Tibial artery (tissue), 4 donors: Measurements from ENCODE around the gene RTP1.
"Not testable (repeated sequence)": the region's sequence is repeated elsewhere in the genome, so short reads cannot be mapped to it uniquely, and the experiment has no call there.

ENCODE experiments used
- DNase-seq, 2 donors: peaks; one replicate each; pipeline ENCODE4 v3.0.0-alpha.2; 2019
- H3K27ac ChIP-seq, 2 donors: fragments of 200-600 bp; sonication (generic) in 1 of 2; 1 replicate in 1 of 2; 2 replicates in 1 of 2; pipeline ENCODE4 v1.5.1; 2018 to 2019; ENCODE audit warnings: mild to moderate bottlenecking in 1 of 2
- H3K27me3 ChIP-seq, 2 donors: fragments of 200-600 bp; sonication (generic) in 1 of 2; one replicate each; pipeline versions ENCODE4 v1.5.1 to v1.6.0; 2016 to 2019
- H3K36me3 ChIP-seq, 3 donors: fragments of 200-600 bp; sonication (generic) in 2 of 3; one replicate each; pipeline ENCODE4 v1.5.1; 2016 to 2019; ENCODE audit warnings: mild to moderate bottlenecking in 2 of 3
- H3K4me1 ChIP-seq, 4 donors: fragments of 200-600 bp; sonication (generic) in 2 of 4; 1 replicate in 3 of 4; 2 replicates in 1 of 4; pipeline ENCODE4 v1.5.1; 2016 to 2019
- H3K4me3 ChIP-seq, 2 donors: fragments of 200-600 bp; sonication (generic) in 1 of 2; 1 replicate in 1 of 2; 2 replicates in 1 of 2; pipeline ENCODE4 v1.5.1; 2018 to 2019; ENCODE audit warnings: mild to moderate bottlenecking in 2 of 2
- H3K9me3 ChIP-seq, 3 donors: fragments of 200-600 bp; sonication (generic) in 1 of 3; one replicate each; pipeline ENCODE4 v1.5.1; 2016 to 2019
- intact Hi-C: fragments of 100-400 bp; cut with DNase I; formaldehyde crosslinking; loops from one replicate; pipeline ENCODE4 v1.15.0; 2023; ENCODE audit warnings: low total_unique reads
- TF ChIP-seq, protein P1 (sequence below), 2 experiments: fragments of 200-600 bp in 1 of 2; fragments of 450-650 bp in 1 of 2; IDR thresholded peaks; one replicate each; pipeline ENCODE4 v1.5.1; 2017 to 2019; ENCODE audit warnings: antibody characterized with exemption in 2 of 2, mild to moderate bottlenecking in 1 of 2, moderate library complexity in 1 of 2

Gene RTP1

DNA sequence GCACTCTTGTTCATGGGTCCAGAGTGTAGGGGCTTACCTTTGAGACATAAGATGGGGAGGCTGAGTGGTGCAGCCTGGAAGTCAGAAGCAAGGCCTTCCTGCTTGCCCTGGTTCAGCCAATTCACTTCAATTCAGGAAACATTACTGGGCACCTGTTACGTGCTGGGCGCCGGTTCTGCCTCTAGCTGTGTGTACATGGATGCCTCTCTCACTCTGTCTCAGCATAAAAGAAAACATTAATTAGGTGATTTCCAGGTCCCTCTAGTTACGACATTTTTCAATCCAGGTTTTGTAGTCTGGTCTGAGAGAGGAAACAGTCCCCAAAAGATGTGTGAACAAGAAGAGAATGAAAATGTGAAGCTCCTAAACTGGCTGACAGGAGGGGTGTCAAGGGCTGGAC, 1.2 kb downstream of the RTP1 start:
- H3K27ac ChIP-seq: no peak overlapping the region
- intact Hi-C loops: no loop called here
- H3K27me3 ChIP-seq: no peaks in the 10 kb centered on the region
- DNase-seq: no peak
- TF ChIP-seq, protein P1, sequence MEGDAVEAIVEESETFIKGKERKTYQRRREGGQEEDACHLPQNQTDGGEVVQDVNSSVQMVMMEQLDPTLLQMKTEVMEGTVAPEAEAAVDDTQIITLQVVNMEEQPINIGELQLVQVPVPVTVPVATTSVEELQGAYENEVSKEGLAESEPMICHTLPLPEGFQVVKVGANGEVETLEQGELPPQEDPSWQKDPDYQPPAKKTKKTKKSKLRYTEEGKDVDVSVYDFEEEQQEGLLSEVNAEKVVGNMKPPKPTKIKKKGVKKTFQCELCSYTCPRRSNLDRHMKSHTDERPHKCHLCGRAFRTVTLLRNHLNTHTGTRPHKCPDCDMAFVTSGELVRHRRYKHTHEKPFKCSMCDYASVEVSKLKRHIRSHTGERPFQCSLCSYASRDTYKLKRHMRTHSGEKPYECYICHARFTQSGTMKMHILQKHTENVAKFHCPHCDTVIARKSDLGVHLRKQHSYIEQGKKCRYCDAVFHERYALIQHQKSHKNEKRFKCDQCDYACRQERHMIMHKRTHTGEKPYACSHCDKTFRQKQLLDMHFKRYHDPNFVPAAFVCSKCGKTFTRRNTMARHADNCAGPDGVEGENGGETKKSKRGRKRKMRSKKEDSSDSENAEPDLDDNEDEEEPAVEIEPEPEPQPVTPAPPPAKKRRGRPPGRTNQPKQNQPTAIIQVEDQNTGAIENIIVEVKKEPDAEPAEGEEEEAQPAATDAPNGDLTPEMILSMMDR (IDR thresholded peaks at IDR 0.05): no peak
- no peaks in the 10 kb centered on the region for H3K36me3 ChIP-seq
- H3K4me1 ChIP-seq: peaks cover 0 to 15% (median 5%) of the 10 kb centered on the region in 4 donors
- H3K9me3 ChIP-seq: no peaks in the 10 kb centered on the region
- no peak overlapping the region for H3K4me3 ChIP-seq

DNA sequence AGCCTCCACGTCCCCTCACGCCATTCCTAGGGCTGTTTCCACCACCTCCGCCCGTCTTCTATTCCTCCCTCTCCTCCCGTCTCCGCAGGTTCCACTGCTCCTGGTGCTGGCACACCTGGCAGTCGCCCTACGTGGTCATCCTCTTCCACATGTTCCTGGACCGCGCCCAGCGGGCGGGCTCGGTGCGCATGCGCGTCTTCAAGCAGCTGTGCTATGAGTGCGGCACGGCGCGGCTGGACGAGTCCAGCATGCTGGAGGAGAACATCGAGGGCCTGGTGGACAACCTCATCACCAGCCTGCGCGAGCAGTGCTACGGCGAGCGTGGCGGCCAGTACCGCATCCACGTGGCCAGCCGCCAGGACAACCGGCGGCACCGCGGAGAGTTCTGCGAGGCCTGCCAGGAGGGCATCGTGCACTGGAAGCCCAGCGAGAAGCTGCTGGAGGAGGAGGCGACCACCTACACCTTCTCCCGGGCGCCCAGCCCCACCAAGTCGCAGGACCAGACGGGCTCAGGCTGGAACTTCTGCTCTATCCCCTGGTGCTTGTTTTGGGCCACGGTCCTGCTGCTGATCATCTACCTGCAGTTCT, 2.3 kb downstream of the RTP1 start:
- H3K9me3 ChIP-seq, H3K36me3 ChIP-seq, H3K4me1 ChIP-seq, H3K27me3 ChIP-seq, DNase-seq, intact Hi-C loops, H3K4me3 ChIP-seq, H3K27ac ChIP-seq: not testable (repeated sequence)

DNA sequence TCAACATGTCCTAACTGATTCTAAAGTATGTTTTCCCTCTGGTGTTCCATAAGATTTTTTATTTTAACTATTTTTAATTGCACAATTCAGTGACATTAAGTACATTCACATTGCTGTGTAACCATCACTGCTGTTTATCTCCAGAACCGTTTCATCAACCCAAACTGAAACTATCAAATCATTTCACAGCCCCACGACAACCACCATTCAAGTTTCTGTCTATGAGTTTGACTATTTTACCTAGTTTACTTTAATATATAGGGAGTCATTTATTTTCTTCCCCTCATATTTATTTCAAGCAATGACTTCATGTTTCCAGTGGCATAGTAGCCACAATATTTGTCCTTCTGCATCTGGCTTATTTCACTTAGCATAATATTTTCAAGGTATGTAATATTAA, 8.4 kb downstream of the RTP1 start:
- peaks cover 0 to 38% (median 28%) of the 10 kb centered on the region in 4 donors for H3K4me1 ChIP-seq
- DNase-seq: no peak
- no peaks in the 10 kb centered on the region for H3K9me3 ChIP-seq
- intact Hi-C loops: no loop called here
- TF ChIP-seq, protein P1 (IDR thresholded peaks at IDR 0.05): no peak
- no peaks in the 10 kb centered on the region for H3K27me3 ChIP-seq
- no peak overlapping the region for H3K27ac ChIP-seq
- H3K36me3 ChIP-seq: no peaks in the 10 kb centered on the region
- H3K4me3 ChIP-seq: no peak overlapping the region

DNA sequence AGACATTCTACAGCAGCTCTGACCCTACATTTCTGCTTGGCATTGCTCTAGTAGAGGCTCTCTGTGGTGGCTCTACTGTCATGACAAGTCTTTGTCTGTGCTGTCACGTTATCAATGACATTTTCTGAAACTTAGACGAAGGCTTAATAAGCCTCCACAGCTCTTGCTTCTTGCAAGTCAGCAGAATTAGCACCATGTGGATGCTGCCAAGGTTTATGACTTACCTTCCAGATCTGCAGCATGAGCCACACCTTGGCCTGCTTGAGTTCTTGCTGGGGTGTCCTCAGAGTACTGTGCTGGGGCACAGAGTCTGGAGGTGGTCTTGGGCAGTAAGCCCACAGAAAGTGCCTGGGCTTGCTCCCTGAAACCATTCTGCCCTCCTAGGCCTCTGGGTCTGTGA, 9.8 kb downstream of the RTP1 start:
- H3K27ac ChIP-seq: peak overlapping the region in 1 of 2 donors; percentile 73

DNA sequence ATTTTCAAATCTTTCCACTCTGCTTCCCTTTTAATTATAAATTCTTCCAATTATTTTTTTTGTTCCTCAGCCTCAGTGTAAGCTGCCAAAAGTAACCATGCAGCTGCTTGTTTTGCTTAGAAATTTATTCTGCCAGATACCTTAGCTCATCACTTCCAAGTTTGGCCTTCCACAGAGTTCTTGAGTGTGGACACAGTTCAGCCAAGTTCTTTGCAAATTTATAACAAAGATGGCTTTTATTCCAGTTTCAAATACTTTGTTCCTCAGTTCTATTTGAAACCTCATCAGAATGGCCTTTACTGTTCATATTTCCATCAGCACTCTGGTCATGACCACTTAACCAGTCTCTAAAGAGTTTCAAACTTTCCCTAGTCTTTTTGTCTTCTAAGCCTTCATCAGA, 10.3 kb downstream of the RTP1 start:
- H3K36me3 ChIP-seq: no peaks in the 10 kb centered on the region
- H3K9me3 ChIP-seq: no peaks in the 10 kb centered on the region
- H3K4me1 ChIP-seq: peaks cover 0 to 57% (median 39%) of the 10 kb centered on the region in 4 donors
- TF ChIP-seq, protein P1 (IDR thresholded peaks at IDR 0.05): no peak
- H3K4me3 ChIP-seq: no peak overlapping the region
- H3K27me3 ChIP-seq: no peaks in the 10 kb centered on the region
- intact Hi-C loops: no loop called here
- H3K27ac ChIP-seq: peak overlapping the region; percentile 20 to 73
- DNase-seq: no peak

More for the DNA sequence above, 9.8 kb downstream of the RTP1 start:
- no peak for DNase-seq
- H3K36me3 ChIP-seq: no peaks in the 10 kb centered on the region
- H3K27me3 ChIP-seq: no peaks in the 10 kb centered on the region
- no peaks in the 10 kb centered on the region for H3K9me3 ChIP-seq
- intact Hi-C loops: no loop called here
- peaks cover 0 to 51% (median 35%) of the 10 kb centered on the region in 4 donors for H3K4me1 ChIP-seq
- TF ChIP-seq, protein P1 (IDR thresholded peaks at IDR 0.05): no peak
- H3K4me3 ChIP-seq: no peak overlapping the region

DNA sequence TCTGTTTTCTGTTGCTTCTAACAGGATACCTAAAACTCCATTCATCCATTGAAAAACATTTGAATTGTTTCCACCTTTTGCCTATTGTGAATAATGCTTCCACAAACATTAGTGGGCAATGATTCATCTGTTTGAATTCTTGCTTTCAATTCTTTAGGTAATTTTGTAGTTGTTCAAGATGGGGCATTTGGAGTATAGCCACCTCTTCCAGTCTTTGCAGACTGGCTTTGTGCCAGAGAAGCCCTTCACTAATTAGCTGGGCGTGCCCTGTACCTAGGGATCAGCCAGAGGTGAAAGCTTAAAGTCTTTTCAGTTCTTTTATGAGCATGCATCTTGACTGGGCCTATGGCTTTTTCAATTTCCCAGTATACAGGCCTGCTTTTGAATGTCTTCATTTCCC, 10.9 kb downstream of the RTP1 start:
- H3K4me3 ChIP-seq: no peak overlapping the region
- H3K9me3 ChIP-seq: no peaks in the 10 kb centered on the region
- H3K4me1 ChIP-seq: peaks cover 0 to 62% (median 39%) of the 10 kb centered on the region in 4 donors
- intact Hi-C loops: no loop called here
- no peak for DNase-seq
- H3K27ac ChIP-seq: peak overlapping the region; percentile 20 to 73
- TF ChIP-seq, protein P1 (IDR thresholded peaks at IDR 0.05): no peak
- H3K27me3 ChIP-seq: no peaks in the 10 kb centered on the region
- no peaks in the 10 kb centered on the region for H3K36me3 ChIP-seq
